Kidney epithelial cell (primary cell): ENCODE measurements around the gene ZCCHC7. TPM values are rescaled to one million over a fixed set of nuclear protein-coding genes. Genes with fewer than 3 reads are reported as not detected.

ENCODE experiments used
- DNase-seq: peaks from one replicate; pipeline ENCODE4 v3.0.0-alpha.2; 2010; ENCODE audit warnings: low read depth
- H3K27me3 ChIP-seq: 2 replicates; pipeline ENCODE4 v1.6.0; 2011; ENCODE audit warnings: low read length; ENCODE audit not compliant: control insufficient read depth, insufficient read depth
- H3K36me3 ChIP-seq: 2 replicates; pipeline ENCODE4 v1.5.1; 2011; ENCODE audit warnings: low read length; ENCODE audit not compliant: control insufficient read depth, insufficient read depth
- H3K4me3 ChIP-seq: 2 replicates; pipeline ENCODE4 v1.5.1; 2011; ENCODE audit warnings: low read depth, mild to moderate bottlenecking, control low read depth, low read length
- total RNA-seq: library from RNA; depleted of rRNA; stranded (reverse); fragments of >200 nt; gene quantifications from 2 replicates; pipeline ENCODE4 v1.2.3, GENCODE V29; 2015
- TF ChIP-seq, protein P1 (sequence below): IDR thresholded peaks from 2 replicates; pipeline ENCODE4 v1.5.1; 2011; ENCODE audit warnings: mild to moderate bottlenecking, moderate library complexity, low read length, control low read depth, inconsistent platforms; ENCODE audit not compliant: insufficient read depth, poor library complexity, severe bottlenecking

ZCCHC7 gene
- total RNA-seq, 1 donor from 2014 or later: 18.0 TPM

GRCh38 chr9:37128051-37128450, 7.7 kb downstream of the ZCCHC7 start:
- Histone ChIP-seq H3K36me3 (no peaks in the 10 kb centered on the region), H3K27me3 (no peaks in the 10 kb centered on the region), H3K4me3 (no peak overlapping the region)
- TF ChIP-seq, protein P1, sequence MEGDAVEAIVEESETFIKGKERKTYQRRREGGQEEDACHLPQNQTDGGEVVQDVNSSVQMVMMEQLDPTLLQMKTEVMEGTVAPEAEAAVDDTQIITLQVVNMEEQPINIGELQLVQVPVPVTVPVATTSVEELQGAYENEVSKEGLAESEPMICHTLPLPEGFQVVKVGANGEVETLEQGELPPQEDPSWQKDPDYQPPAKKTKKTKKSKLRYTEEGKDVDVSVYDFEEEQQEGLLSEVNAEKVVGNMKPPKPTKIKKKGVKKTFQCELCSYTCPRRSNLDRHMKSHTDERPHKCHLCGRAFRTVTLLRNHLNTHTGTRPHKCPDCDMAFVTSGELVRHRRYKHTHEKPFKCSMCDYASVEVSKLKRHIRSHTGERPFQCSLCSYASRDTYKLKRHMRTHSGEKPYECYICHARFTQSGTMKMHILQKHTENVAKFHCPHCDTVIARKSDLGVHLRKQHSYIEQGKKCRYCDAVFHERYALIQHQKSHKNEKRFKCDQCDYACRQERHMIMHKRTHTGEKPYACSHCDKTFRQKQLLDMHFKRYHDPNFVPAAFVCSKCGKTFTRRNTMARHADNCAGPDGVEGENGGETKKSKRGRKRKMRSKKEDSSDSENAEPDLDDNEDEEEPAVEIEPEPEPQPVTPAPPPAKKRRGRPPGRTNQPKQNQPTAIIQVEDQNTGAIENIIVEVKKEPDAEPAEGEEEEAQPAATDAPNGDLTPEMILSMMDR: no peak
- no peak for DNase-seq

- no peaks in the 10 kb centered on the region for H3K27me3 ChIP-seq
- H3K36me3 ChIP-seq: peaks cover 1% of the 10 kb centered on the region
- TF ChIP-seq, protein P1: no peak
- no peak overlapping the region for H3K4me3 ChIP-seq
- no peak for DNase-seq
Measured at GRCh38 chr9:37134166-37134565, 13.8 kb downstream of the ZCCHC7 start.

DNA sequence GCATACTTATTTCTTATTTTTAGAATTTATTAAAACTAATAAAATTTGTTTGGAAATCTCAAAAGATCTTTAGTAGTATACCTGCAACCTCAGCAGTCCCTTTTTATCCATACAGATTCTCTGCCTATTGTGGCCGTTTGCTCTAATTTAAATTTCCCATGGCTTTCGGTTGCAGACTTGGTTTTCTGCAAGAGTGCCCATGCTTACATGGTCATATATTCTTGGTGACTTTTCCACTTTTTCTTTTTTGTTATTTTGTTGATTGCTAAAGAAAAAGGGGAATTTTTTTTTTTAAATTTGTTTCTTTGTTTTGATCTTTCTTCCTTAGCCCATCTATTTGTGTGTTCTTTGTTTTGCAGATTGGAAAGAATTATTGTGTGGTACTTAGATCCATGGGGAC, 20.6 kb downstream of the ZCCHC7 start:
- no peak for DNase-seq
- Histone ChIP-seq H3K36me3 (peaks cover 1% of the 10 kb centered on the region), H3K27me3 (no peaks in the 10 kb centered on the region), H3K4me3 (no peak overlapping the region)
- TF ChIP-seq, protein P1: no peak

GRCh38 chr9:37144762-37145161, 24.4 kb downstream of the ZCCHC7 start:
- H3K36me3 ChIP-seq: no peaks in the 10 kb centered on the region
- TF ChIP-seq, protein P1: no peak
- DNase-seq: peak; percentile 28

GRCh38 chr9:37146410-37146809, 26.0 kb downstream of the ZCCHC7 start:
- Histone ChIP-seq H3K27me3 (no peaks in the 10 kb centered on the region), H3K4me3 (no peak overlapping the region), H3K36me3 (no peaks in the 10 kb centered on the region)
- DNase-seq: no peak
- TF ChIP-seq, protein P1: no peak

More at GRCh38 chr9:37144762-37145161, 24.4 kb downstream of the ZCCHC7 start:
- H3K4me3 ChIP-seq: no peak overlapping the region
- no peaks in the 10 kb centered on the region for H3K27me3 ChIP-seq

GRCh38 chr9:37148181-37148580, 27.8 kb downstream of the ZCCHC7 start:
- DNase-seq: no peak
- Histone ChIP-seq H3K36me3 (no peaks in the 10 kb centered on the region), H3K4me3 (no peak overlapping the region), H3K27me3 (no peaks in the 10 kb centered on the region)
- TF ChIP-seq, protein P1: no peak
